Measurements from ENCODE around the gene EXOSC7.

The EXOSC7 gene

DNA sequence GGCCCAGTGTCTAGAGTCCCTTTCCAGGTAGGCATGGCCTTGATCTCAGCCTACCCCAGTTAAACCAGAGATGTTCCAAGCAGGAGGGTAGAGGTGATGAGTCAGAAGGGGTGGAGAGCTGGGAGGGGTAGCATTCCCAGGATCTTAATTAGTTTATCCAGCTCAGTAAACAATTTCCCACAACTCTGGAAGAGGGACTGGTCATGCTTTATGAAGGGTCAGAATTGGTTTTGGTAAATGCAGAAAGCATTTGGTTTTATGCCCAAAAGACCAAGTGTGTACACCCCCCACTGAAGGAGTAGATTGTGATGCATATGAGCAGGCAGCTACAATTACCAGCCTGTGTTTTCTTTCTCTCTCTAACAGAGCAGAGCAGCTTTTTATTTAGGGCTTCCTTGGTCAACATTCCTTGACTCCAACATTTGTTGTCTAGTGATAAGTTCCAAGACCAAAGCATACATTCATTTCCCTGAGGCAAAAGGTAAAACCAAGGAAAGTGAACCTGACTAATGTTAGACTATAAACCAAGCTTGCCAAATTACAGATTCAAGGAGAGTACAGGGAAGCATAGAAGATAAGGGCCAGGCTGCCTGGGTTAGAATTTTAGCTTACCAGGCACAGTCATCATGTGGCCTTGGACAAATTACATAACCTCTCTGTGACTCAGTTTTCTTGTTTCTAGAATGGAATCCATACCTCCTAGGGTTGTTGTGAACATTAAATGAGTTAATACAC, 17.6 kb downstream of the EXOSC7 start:
- no peak for DNase-seq

DNA sequence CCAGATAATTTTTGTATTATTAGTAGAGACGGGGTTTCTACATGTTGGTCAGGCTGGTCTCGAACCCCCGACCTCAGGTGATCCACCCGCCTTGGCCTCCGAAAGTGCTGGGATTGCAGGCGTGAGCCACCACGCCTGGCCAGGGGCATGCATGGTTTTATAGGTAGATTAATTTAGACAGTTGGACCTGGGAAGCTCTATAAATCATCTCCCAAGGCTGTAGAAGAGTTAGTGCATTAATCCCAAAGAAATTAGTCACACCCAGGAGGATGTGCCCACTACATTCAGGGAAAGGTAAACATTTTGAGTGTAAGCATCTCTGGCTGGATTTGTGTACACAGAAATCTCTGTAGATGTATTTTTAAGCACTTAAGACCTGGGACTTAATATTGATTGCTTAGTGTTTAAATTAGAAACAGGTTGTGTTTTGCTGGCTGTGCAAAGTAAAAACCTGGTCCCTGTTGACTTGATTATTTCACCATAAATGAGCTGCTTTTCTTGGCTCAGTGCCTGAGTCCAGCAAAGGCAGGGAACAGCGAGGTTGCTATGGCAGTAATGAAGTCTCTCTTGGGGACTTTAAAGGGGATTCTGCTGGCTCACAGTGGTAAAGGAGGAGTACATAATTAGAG, 19.2 kb downstream of the EXOSC7 start:
- DNase-seq: no peak

DNA sequence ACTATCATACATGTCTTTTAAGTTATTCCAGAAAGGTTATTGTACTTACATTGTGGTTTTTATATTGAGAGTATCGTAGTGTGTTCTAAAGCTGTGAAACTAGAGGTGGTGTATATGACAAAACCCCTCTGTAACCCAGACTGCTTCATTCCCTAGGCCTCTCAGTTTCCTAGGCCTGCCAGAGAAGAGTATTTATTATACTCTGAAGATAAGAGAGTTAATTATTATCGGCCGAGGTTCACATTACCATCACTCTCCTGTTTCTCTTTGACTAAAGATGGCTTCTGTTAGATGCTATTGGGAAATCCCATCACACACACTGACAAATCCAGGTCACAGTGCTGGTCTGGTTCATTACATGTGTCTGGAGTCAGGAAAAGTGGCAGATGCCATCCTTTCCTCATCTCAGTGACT, 20.5 kb downstream of the EXOSC7 start:
- DNase-seq: no peak

DNA sequence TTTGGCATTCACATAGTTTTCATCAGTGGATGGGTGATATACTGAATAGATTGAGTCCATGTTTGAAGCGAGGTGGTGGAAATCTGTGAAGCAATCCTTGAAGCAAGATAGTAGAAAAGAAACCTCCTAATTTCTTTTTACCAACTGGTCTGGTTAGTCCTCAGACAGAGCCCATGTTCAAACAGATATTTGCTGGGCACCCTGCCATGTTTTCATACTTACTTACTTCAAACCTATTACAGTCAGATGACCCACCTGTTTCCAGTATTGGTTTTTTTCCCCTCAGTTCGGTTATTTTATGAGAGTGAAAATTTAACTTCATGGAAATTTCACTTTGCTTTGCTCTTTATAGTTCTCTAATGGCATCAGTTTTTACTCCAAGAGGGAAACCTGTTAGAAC, 23.7 kb downstream of the EXOSC7 start:
- no peak for DNase-seq

DNA sequence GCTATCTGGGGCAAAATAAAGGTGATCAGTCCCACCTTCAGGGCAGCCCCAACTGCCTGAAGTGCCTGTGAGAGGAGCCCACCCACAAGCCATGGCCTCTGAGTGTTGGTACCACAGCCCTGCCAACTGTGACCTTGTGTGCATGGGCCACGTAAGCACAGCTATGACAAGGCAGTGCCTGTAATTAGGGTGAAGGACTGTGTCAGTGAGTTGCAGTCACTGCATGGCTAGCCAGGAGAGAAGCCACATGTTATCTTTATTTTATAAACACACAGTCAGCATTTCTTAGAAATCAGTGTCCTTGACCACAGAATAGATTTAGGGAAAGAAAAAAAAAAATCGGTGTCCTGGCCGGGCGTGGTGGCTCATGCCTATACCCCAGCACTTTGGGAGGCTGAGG, 24.8 kb downstream of the EXOSC7 start:
- DNase-seq: no peak

DNA sequence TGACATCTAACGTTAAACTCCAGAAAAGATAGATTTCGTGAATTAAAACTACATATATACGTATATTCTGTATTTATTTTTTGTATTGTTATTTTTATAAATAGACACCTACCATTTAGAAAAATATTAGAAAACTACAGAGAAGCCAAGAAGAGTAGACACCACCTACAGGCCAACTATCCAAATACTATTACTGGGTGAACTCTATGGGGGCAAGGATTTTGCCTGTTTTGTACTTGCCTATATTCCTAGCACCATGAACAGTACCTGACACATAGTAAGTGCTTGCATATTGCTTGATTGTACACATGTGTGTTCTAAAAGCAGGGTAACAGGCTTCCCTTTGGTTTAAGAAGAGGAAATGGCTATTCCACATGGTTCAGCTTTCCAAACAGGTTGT, 25.7 kb downstream of the EXOSC7 start:
- DNase-seq: no peak

DNA sequence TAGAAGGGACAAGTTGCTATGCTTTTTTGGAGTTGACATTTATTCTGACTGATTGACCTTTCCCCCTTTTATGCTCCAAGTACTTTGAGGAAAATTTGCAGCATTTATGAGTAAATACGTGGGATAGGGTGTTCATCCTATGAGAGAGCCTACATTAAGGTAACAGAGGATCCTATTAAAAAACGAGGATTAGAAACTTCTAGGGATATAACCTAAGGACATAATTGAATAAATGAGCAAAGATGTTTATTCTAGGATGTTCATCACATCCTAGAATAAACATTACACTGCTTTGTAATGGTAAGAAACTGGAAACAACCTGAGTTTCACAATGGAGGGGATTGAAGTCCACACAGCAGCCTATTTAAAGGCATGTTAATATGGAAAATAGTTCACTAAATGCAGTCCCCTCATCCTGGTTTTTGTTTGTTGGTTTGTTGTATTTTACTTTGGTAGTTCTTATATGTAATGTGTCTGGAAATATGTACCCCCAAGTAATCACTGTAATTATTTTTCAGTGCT, 26.2 kb downstream of the EXOSC7 start:
- DNase-seq: no peak

DNA sequence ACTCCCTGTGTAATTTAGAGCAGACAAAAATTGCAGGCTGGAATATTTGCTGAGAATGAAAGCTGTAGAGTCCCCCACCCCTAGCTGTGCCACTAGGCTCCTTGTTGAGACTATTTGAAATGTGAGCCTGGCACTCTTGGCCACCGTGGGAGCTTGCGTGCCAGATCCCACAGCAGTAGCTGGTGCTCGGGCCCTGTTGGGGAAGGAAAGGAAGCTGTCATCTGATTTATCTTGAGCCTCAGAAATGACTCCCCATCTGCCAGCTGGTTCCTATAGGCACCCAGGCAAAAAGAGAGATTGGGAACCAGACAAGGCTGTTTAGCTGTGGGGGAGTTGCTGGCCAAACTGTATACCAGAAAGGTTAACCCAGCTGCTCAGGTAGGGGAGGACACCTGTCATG, 26.7 kb downstream of the EXOSC7 start:
- DNase-seq: no peak

DNA sequence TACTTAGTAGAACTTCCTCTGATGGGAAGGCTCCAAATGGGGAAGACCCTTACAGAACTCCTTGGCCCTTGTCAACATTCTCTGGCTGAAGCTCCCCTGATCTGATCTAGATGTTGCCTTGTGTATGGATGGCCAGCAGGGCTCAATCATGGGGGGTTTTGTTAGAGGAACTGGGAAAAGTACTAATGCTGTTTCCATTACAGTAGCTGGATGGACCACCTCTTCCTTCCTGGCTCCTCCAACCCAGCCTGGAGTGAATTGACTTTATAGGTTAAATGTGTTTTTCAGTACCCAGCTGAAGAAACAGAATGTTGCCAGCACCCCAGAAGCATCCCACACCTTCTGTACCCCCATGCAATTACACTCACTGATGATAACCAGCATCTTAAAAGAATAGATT, 27.4 kb downstream of the EXOSC7 start:
- DNase-seq: no peak

DNA sequence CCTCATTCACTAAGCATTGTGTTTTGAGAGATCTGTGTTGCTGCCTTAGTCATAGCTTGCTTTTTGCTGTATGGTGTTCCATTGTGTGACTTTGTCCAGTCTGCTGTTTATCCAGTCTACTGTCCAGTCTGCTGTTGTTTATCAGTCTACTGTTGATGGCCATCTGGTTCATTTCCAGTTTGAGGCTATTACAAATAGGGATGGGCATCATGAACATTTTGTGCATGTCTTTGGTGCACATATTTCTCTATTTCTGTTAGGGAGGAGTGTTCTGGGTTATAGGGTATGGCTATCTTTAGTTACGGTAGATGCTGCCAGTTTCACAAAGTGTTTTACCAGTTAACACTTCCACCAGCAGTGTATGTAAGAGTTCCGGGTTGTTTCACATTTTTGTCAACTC, 27.8 kb downstream of the EXOSC7 start:
- DNase-seq: no peak

DNA sequence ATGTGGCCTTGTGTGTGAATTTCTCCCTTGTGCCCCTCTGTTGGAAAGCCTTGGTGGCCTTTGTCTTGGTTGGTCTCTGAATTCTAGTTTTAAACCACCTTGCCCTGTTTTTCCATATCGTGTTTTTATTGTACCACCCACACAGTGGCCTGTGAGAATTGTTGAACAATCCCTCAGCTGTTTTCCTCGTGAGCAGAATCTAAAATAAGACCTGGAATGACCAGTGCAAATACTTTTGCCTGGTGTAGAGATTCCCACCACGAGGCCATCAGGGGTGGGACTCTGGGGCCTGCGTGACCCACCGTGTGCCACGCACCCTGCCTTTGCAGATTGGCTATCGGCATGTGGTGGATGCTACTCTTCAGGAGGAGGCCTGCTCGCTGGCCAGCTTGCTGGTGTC, 31.0 kb downstream of the EXOSC7 start:
- no peak for DNase-seq

DNA sequence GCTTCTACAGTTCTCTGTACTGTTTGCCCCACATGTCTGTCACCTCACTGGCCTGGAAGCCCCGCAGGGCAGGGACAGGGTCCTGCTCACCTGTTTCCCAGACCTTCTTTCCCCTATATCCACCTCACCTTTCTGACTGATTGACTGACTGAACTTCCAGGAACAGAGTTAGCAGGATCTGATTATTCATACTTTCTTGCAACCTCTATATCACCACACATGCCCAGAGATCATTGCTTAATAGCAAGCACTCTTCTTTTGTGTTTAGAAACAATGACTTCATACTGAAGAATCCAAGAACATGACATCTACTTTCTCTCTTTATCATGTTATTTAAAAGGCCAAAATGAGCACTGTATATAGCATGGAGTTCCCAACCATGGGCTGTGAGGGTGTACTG, 32.1 kb downstream of the EXOSC7 start:
- no peak for DNase-seq

DNA sequence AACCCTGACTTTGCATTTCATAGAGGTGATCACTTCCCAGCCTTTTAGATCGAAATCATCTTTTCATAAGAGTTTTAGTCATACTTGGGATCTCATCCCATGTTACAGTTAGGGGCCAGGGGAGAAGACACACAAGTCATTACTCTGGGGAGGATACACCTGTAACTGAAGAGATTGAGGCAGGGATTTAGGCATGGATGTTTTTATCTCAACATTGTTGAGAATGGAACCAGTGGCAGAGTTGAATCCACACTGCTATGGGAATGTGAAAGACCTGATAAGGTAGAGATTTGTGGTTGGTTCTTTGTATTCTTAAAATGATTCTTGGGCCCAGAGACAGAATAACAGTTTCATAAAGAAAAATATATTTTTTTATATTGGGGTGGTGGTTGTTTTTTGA, 33.8 kb downstream of the EXOSC7 start:
- no peak for DNase-seq

DNA sequence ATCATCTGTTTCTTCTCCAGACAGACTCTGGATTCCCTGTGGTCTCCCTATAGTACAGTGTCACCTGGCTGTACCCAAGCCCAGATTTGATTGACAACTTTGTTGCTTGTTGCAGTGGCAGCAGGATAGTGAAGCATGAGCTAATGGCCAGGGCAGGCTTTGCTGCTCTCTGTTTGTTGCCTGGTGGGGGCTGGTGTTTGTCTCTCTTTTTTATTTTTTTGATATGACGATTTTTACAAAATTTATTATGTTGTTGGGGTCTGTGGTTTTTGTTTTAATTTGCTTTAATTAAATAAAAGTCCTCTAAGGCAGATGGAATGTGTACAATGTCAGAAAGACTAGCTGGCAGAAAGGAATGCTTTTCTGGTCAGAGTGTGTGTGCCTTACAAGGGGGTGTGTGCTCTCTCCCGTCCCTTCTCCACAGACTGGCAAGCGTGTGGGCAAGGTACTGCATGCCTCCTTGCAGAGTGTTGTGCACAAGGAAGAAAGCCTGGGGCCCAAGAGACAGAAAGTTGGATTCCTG, 34.8 kb downstream of the EXOSC7 start:
- DNase-seq: no peak

DNA sequence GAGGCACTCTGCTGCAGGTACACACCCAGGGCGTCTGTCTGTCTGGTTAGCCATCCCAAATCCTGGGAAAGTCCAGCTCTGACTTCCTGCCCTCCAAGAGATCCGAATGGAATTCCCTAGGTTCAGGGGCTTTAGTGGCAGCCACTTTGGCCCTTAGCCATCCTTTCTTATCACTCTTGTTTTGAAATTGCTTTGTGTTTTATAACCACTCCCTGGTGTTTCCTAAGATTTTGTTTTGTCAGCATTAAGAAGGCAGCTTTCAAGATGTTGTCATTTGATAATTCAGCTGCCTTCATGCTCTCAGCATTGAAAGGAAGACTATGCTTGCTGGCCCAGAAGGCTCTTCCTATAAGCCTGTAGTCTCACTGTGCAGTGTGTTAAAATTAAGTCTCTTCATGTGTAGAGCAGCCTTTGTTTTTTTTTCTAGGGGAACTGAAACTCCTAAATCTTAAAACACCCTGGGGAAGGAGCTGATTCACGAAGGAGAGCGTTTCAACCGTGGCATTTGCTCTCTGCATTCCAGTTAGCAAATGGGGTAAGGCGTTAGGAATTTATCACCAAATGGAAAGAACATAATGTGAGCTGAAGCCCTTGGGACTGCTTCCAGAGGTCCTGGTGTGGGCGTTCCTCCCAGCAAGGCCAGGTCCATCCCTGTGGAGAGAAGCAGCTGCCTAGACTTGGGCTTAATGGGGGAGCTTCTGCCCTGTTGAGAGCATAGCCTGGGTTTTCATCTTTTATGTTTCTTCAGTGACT, 35.9 kb downstream of the EXOSC7 start:
- DNase-seq: no peak

DNA sequence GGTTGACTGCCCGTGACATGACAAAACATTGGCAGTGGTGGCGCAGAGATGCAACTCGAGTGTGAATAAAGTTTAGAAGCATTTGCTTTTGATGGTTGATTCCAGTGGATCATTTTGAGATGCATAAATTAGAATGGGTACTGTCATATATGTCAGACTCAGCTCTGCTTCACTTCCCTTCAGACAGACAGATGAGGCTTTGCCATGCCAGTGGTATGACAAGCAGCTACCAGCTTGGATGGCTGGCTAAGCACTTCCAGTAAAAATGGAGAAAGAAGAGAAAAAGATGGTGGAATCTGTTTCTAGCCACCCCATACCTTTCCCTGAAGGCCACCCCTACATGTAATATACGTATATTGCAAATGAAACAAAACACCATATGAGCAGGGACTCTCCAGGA, 36.5 kb downstream of the EXOSC7 start:
- DNase-seq: no peak

DNA sequence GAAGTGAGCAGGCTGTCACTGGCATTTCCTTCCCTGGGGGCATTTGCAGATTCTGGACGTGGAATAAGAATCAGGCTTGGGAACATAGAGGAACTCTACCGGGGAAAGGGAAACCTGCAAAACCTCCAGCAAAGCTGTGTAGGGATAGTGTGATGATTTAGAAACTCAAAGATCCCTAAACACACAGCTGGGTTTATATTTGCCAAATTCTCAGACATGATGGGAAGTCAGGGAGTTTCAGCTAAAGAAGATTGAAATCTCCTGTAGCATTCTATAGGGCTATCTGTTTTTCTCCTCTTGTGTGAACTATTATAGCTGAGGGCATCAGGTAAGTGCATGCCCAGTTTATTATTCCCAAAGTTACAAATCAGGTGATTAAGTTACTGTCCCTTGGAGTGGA, 40.9 kb downstream of the EXOSC7 start:
- DNase-seq: no peak

DNA sequence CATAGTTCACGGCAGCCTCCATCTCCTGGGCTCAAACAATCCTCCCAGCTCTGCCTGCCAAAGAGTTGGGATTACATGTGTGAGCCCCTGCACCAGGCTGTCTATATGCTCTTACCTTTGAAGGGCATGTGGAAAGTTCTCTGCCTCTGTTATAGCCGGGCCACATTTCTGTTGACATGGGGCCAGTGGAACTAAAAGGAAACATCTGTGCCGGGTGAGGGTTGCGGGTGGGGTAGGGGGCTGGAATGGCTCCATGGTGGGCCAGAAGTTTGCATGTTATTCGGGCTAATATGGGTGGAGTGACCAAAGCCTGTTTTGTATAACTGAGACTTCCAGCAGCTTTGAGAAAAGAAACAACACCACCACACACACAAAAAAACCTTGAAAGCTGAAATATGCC, 41.8 kb downstream of the EXOSC7 start:
- no peak for DNase-seq

DNA sequence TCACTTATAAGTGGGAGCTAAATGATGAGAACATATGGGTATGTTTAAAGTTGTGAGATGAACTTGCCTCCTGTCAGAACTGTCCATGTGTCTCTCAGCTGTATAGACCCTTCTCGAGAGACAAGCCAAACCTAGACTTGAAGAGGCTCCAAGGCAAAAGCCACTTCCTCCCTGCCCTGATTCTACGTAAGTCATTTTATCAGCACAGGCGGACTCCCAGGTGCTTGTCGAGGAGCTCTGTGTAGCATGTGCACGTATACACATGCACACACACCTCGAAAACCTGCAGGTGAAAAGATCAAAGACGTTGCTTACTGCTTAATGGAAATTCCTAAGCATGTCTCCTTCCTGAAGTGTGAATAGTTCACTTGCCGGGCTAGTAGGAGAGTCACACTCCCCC, 44.5 kb downstream of the EXOSC7 start:
- no peak for DNase-seq

DNA sequence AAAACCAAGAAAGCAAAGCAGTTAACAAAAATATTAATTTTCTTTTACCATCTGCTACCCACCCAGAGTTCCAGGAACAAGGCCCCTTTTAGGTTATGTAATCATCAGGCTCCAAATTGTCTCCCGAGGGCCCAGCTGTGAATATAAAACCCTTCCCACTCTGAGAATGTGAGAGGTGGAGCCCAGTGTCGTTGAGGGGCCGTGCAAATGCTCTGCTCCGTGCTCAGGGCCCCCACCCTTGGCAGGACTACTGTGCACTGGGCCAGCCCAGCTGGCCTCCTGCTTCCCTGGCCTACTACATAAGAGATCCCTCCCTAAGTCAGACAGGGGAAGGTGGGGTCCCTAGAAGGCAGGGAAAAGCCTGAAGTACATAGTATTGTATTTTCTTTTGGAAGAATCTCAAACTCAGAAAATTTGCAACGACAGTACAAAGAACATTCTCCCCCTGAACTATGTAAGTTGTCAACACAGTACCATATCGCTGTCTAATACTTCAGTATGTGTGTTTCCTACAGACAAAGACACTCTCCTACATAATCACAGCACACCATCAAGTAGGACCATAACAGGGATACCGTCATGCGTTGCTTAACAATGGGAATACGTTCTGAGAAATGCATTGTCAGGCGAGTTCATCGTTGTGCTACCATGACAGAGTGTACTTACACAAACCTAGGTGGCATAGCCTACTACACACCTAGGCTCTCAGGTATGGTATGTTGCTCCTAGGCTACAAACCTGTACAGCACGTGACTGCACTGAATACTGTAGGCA, 45.7 kb downstream of the EXOSC7 start:
- no peak for DNase-seq

DNA sequence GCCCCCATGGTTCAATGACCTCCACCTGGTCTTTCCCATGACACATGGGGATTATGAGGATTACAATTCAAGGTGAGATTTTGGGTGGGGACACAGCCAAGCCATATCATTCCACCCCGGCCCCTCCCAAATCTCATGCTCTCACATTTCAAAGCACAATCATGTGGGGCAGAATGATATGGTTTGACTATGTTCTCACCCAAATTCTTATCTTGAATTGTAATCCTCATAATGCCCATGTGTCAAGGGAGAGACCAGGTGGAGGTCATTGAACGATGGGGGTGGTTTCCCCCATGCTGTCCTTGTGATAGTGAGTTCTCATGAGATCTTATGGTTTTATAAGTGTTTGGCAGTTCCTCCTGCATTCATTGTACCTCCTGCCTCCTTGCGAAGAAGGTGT, 47.6 kb downstream of the EXOSC7 start:
- no peak for DNase-seq

DNA sequence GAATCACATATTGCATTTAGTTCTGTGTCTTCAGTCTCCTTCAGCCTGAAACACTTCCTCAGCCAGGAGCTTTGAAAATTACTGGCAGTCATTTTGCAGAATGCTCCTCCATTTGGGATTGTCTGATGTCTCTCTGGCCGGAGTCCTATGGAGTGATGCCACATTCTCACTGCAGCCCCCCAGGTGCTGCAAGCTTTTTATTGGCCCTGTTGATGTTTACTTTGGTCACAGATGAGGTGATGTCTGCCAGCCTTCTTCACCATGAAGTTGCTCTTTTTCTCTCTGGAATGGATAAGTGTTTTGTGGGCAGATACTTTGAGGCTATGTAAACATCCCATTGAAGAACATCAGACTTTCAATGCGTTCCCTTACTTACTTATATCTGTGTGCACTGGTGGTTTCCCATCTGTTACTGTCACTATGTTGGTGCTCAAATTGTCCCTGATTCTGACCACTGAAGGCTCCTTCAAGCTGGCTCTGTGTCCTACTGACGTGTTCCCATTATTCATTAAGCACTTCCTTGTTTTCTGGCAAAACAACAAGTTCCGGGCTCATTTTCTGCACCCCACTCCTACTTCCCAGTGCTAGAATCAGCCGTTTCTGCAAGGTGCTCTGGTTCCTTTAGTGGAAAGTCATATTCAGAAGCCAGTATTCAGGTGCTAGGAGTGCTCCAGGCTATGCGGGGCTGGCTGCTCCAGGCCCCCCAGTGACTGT, 48.7 kb downstream of the EXOSC7 start:
- DNase-seq: no peak
